Fibroblast of the conjunctiva (primary cell): ENCODE data around the gene CENPQ.

Source experiments
- DNase-seq: peaks from one replicate; pipeline ENCODE4 v3.0.0-alpha.2; 2010; ENCODE audit warnings: low read depth

Gene CENPQ

DNA sequence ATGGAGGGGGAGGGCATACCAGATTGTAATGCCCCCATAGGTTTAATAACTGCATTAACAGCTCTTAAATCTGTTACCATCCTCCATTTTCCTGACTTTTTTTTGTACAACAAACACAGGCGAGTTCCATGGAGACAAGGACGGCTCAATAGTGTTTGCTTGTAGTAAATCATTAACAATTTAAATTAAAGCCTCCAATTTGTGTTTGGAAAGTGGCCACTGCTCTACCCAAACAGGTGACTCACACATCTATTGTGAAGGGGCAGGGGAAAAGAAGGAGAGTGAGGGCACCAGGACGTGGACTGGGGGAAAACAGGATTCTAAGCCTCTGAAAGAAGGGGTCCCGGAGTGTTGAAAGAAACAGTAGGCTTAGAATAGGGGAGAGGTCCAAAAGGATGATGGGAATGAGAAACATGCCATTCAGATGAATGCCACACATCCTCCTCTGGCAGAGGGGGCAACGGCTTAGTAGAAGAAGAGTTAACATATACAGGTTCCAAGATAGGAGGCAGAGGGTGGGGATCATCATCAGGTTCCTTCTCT lies 43.5 kb downstream of the CENPQ start:
- DNase-seq = no peak

GRCh38 chr6:49509342-49509741 lies 46.2 kb downstream of the CENPQ start:
- DNase-seq = no peak

- DNase-seq = no peak
Measured at GRCh38 chr6:49513153-49513989, 50.2 kb downstream of the CENPQ start.

- DNase-seq = no peak
Measured at GRCh38 chr6:49514571-49515484, 51.7 kb downstream of the CENPQ start.

DNA sequence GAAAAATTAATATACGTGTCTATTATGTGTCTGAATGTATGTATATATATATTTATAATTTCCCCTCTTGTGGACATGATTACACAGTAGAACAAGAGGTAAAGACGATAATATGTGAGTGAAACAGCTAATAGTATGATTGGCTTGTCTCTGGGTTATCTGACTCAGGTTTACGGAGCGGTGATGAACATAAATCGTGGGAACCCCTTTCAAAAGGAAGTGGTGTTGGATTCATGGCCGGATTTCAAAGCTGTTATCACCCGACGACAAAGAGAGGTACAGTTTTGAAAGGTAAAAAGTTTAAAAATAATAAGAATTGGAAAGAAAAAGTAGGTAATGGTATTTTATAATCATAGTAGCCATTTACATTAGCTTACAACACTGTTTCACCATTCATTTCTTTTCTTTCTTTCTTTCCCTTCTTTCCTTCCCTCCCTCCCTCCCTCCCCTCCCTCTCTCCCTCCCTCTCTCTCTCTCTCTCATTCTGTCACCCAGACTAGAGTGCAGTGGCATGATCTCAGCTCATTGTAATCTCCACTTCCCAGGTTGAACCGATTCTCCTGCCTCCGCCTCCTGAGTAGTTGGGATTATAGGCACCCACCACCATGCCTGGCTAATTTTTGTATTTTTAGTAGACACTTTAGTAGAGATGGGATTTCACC lies 52.4 kb downstream of the CENPQ start:
- no peak for DNase-seq

- no peak for DNase-seq
Measured at GRCh38 chr6:49516147-49516505, 53.0 kb downstream of the CENPQ start.

DNA sequence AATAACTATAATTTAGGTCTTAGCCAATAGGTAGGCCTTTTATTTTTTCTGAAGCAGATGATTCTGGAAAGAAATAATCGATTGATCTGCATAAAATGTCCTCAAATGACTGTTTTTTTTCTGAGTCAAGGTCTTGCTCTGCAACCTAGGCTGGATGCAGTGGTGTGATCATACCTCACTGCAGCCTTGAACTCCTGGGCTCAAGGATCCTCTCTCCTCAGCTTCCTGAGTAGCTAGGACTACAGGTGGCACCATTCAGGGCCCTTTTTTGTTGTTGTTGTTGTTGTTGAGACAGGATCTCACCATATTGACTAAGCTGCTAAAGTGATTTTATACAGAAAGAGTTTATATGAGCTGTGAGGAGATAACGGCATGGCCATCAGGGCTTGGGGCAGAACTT lies 54.7 kb downstream of the CENPQ start:
- DNase-seq = no peak

GRCh38 chr6:49519660-49520059 lies 56.5 kb downstream of the CENPQ start:
- no peak for DNase-seq

- no peak for DNase-seq
Measured at GRCh38 chr6:49522710-49523593, 59.8 kb downstream of the CENPQ start.

GRCh38 chr6:49523901-49524300 lies 60.7 kb downstream of the CENPQ start:
- DNase-seq = no peak

- DNase-seq = no peak
Measured at GRCh38 chr6:49524541-49524940, 61.4 kb downstream of the CENPQ start.

- DNase-seq = no peak
Measured at GRCh38 chr6:49526598-49526997, 63.4 kb downstream of the CENPQ start.

GRCh38 chr6:49527320-49527719 lies 64.2 kb downstream of the CENPQ start:
- DNase-seq = no peak

GRCh38 chr6:49528571-49528970 lies 65.4 kb downstream of the CENPQ start:
- DNase-seq = no peak

- no peak for DNase-seq
Measured at GRCh38 chr6:49530141-49530776, 67.1 kb downstream of the CENPQ start.

DNA sequence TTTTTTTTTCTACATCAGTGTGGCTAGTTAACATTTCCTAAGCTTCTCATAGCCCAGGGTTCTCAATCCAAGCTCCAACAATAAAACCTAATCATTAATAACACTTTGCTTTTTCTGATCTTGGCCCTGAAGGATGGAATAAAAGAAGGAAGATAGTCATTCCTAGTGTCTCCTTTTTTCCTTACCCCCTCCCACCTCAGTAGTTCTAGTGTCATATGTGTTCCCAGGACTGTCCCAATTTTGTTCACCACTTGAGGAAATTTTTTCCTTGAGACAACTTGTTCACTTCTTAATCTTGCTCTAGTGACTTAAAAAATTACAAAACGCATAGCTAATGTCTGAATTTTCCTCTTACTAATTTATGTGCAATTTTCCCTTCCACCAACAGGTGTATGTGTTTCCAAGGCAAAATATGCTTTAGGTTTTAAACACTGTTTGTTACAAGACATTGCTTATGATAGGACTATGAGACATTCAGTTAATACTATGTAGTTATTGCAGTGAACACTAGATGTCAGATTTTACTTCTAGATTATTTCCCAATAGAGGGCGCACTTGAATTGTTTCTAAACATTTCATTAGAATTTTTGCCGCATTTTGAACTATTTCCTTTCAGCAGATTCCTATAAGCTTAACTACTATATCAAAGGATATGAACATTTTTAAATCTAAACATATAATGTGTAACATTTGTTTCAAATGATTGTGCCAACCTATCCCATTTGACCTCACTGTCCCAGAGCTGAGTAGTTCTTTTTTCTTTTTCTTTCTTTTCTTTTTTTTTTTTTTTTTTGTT lies 68.8 kb downstream of the CENPQ start:
- peak; percentile 44 for DNase-seq

- no peak for DNase-seq
Measured at GRCh38 chr6:49535795-49536194, 72.6 kb downstream of the CENPQ start.

GRCh38 chr6:49539102-49539501 lies 75.9 kb downstream of the CENPQ start:
- DNase-seq = no peak

GRCh38 chr6:49540614-49541013 lies 77.4 kb downstream of the CENPQ start:
- no peak for DNase-seq

DNA sequence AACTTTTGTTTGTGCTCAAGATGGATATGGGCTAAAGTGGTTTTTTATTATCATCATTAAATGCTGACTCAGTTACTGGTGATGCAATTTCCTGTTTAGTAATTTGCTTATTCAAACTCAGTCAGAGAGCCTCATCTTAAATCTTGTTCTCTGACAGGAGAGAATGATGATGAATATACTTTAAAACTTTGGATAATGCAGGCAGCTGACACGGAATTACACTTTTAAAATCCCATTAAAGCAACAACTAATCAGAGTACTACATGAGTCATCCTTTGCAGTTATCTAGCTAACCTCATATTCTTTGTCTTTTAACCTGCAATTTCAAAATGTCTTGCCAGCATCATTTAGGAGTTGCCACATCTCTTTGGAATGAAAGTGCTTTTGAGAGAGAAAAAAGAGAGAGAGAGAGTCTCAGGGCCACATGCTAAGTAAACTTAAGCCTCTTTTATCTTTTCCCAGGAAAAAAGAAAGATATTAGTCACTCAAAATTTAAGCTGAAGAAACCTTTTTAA lies 78.1 kb downstream of the CENPQ start:
- DNase-seq = peak; percentile 43
